OCI-LY1 (cell line): ENCODE measurements around the gene CAPN14.

ENCODE experiments used
- H2AFZ ChIP-seq: fragments of 200-600 bp; sonication (generic), shearing (Covaris generic); 2 replicates; pipeline ENCODE4 v1.6.0; 2014; ENCODE audit warnings: antibody characterized with exemption, mild to moderate bottlenecking, low read length
- H3F3A ChIP-seq: fragments of 200-600 bp; sonication (generic), shearing (Covaris generic); 2 replicates; pipeline ENCODE4 v1.6.0; 2014; ENCODE audit warnings: mild to moderate bottlenecking, antibody characterized with exemption, low read length, moderate library complexity; ENCODE audit not compliant: insufficient read depth
- H3K27ac ChIP-seq: fragments of 200-600 bp; sonication (generic); 2 replicates; pipeline ENCODE4 v1.5.1; 2014; ENCODE audit warnings: low read length, mixed run types, mild to moderate bottlenecking, low read depth; ENCODE audit not compliant: poor library complexity, severe bottlenecking
- H3K27me3 ChIP-seq: fragments of 200-600 bp; sonication (generic); 2 replicates; pipeline ENCODE4 v1.6.0; 2014; ENCODE audit warnings: antibody characterized with exemption, mild to moderate bottlenecking, low read length, moderate library complexity; ENCODE audit not compliant: insufficient read depth
- H3K36me3 ChIP-seq: fragments of 200-600 bp; sonication (generic); 2 replicates; pipeline ENCODE4 v1.6.1; 2014; ENCODE audit warnings: mild to moderate bottlenecking, antibody characterized with exemption, low read length, moderate library complexity, mixed read lengths; ENCODE audit not compliant: insufficient read depth
- H3K4me1 ChIP-seq: fragments of 200-600 bp; sonication (generic); 2 replicates; pipeline ENCODE4 v1.5.1; 2014; ENCODE audit warnings: mild to moderate bottlenecking, low read length, moderate library complexity; ENCODE audit not compliant: insufficient read depth, severe bottlenecking
- H3K4me2 ChIP-seq: fragments of 200-600 bp; sonication (generic), shearing (Covaris generic); 2 replicates; pipeline ENCODE4 v1.6.1; 2014; ENCODE audit warnings: low read length
- H3K4me3 ChIP-seq: fragments of 200-600 bp; sonication (generic); 2 replicates; pipeline ENCODE4 v1.5.1; 2014; ENCODE audit warnings: low read length, low read depth, mild to moderate bottlenecking, mixed read lengths; ENCODE audit not compliant: poor library complexity, severe bottlenecking
- H3K79me2 ChIP-seq: fragments of 200-600 bp; shearing (Covaris generic); 2 replicates; pipeline ENCODE4 v1.6.1; 2016; ENCODE audit warnings: mixed run types, low read length, mixed read lengths; ENCODE audit not compliant: insufficient read depth
- H3K9ac ChIP-seq: fragments of 200-600 bp; sonication (generic), shearing (Covaris generic); 2 replicates; pipeline ENCODE4 v1.6.1; 2014; ENCODE audit warnings: mild to moderate bottlenecking, low read length, mixed read lengths
- H3K9me2 ChIP-seq: fragments of 200-600 bp; sonication (generic), shearing (Covaris generic); 2 replicates; pipeline ENCODE4 v1.6.1; 2014; ENCODE audit warnings: low read depth, mild to moderate bottlenecking, low read length, mixed read lengths
- H3K9me3 ChIP-seq: fragments of 200-600 bp; shearing (Covaris generic); 2 replicates; pipeline ENCODE4 v1.6.1; 2014; ENCODE audit warnings: low read length, mixed read lengths
- H4K20me1 ChIP-seq: fragments of 200-600 bp; sonication (generic), shearing (Covaris generic); 2 replicates; pipeline ENCODE4 v1.6.0; 2016; ENCODE audit warnings: mild to moderate bottlenecking, low read length; ENCODE audit not compliant: insufficient read depth
- EZH2 ChIP-seq: fragments of 200-600 bp; sonication (generic), shearing (Covaris generic); IDR thresholded peaks from 2 replicates; pipeline ENCODE4 v1.8.0; 2017; ENCODE audit warnings: borderline replicate concordance, mixed run types, mild to moderate bottlenecking, antibody characterized with exemption, low read length, moderate library complexity, mixed read lengths
- TF ChIP-seq, protein P1 (sequence below): fragments of 200-600 bp; sonication (generic), shearing (Covaris generic); IDR thresholded peaks from 2 replicates; pipeline ENCODE4 v1.5.1; 2017; ENCODE audit warnings: mild to moderate bottlenecking, antibody characterized with exemption, low read length, moderate library complexity, mixed read lengths

The CAPN14 gene

DNA sequence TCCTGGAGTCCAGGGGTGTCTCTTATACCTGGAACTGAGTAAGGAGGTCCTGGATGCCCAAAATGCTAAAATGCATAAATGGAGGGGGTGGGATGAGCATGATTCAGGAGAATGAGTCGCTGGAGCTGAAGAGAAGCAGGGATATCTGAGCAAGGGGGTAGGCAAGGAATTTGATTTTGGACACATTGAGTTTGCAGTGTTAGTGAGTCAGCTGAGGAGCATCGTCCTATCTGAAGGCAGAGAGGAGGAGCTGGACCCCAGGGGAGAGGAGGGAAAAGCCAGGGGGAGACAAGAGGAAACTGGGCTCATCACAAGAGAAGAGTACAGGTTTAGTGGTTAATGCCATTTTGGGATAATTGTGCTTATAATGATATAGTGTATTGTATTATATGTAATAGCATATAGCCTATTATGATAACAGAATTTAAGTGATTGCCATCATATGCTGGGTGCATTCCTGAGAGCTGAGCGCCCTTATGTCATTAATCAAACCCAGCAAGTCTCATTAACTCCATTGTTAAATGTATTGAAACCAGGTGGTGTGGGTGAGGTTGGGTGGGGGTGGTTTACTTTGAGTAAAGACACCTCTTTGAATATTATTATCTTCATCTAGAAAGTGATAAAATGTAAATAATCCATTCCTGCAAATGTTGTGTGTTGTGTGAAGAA is 29.0 kb upstream of the CAPN14 start:
- Histone ChIP-seq H3K4me3 (no peak overlapping the region), H3K27me3 (no peaks in the 10 kb centered on the region; the same call in 1 of the 2 replicates), H3K4me1 (no peaks in the 10 kb centered on the region), H3K27ac (no peak overlapping the region), H3K79me2 (no peaks in the 10 kb centered on the region), H3F3A (no peaks in the 10 kb centered on the region), H3K4me2 (no peak overlapping the region), H3K9me2 (no peaks in the 10 kb centered on the region), H4K20me1 (no peaks in the 10 kb centered on the region), H2AFZ (no peak overlapping the region), H3K36me3 (no peaks in the 10 kb centered on the region), H3K9ac (no peak overlapping the region), H3K9me3 (no peaks in the 10 kb centered on the region)
- no peak for TF ChIP-seq EZH2
- TF ChIP-seq, protein P1, sequence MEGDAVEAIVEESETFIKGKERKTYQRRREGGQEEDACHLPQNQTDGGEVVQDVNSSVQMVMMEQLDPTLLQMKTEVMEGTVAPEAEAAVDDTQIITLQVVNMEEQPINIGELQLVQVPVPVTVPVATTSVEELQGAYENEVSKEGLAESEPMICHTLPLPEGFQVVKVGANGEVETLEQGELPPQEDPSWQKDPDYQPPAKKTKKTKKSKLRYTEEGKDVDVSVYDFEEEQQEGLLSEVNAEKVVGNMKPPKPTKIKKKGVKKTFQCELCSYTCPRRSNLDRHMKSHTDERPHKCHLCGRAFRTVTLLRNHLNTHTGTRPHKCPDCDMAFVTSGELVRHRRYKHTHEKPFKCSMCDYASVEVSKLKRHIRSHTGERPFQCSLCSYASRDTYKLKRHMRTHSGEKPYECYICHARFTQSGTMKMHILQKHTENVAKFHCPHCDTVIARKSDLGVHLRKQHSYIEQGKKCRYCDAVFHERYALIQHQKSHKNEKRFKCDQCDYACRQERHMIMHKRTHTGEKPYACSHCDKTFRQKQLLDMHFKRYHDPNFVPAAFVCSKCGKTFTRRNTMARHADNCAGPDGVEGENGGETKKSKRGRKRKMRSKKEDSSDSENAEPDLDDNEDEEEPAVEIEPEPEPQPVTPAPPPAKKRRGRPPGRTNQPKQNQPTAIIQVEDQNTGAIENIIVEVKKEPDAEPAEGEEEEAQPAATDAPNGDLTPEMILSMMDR: no peak

DNA sequence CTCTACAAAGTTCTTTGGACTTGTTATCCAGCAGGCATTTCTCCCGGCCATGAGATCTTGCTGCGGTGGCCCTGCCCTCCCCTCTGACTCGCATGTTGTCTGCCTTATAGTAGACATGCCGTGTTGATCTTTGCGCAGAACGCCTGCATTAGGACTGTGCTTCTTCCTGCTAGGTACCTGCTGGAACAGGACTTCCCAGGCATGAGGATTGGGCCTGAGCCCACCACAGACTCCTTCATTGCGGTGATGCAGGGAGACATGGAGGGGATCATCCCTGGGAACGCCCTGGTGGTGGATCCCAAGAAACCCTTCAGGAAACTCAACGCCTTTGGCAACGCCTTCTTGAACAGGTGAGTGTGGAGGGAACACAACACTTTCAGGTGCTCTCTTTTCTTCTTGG is 26.8 kb upstream of the CAPN14 start:
- Histone ChIP-seq H3K27me3 (no peaks in the 10 kb centered on the region; the same call in 1 of the 2 replicates), H3K9me2 (no peaks in the 10 kb centered on the region), H3F3A (no peaks in the 10 kb centered on the region), H3K9me3 (no peaks in the 10 kb centered on the region), H2AFZ (no peak overlapping the region), H3K9ac (no peak overlapping the region), H3K36me3 (no peaks in the 10 kb centered on the region), H4K20me1 (no peaks in the 10 kb centered on the region), H3K79me2 (no peaks in the 10 kb centered on the region), H3K4me3 (no peak overlapping the region), H3K4me1 (no peaks in the 10 kb centered on the region), H3K27ac (no peak overlapping the region), H3K4me2 (no peak overlapping the region)
- TF ChIP-seq, protein P1: no peak
- no peak for TF ChIP-seq EZH2

DNA sequence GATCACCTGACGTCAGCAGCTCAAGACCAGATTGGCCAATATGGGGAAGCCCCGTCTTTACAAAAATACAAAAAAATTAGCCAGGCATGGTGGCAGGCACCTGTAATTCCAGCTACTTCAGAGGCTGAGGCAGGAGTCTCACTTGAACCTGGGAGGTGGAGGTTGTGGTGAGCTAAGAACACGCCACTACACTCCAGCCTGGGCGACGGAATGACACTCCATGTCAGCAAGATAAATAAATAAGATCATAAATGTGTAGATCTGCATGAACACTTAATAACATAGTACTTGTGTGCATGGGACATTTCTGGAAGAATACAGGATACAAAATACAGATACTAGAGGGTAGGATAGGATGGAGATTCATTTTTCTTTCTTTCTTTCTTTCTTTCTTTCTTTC is 25.7 kb upstream of the CAPN14 start:
- no peaks in the 10 kb centered on the region for H3K36me3 ChIP-seq
- H2AFZ ChIP-seq: no peak overlapping the region
- no peak overlapping the region for H3K4me3 ChIP-seq
- H3F3A ChIP-seq: no peaks in the 10 kb centered on the region
- no peaks in the 10 kb centered on the region for H3K79me2 ChIP-seq
- no peak overlapping the region for H3K4me2 ChIP-seq
- no peak overlapping the region for H3K27ac ChIP-seq
- H4K20me1 ChIP-seq: no peaks in the 10 kb centered on the region
- H3K4me1 ChIP-seq: no peaks in the 10 kb centered on the region
- TF ChIP-seq EZH2: no peak
- TF ChIP-seq, protein P1: no peak
- no peaks in the 10 kb centered on the region for H3K9me3 ChIP-seq
- no peak overlapping the region for H3K9ac ChIP-seq
- H3K27me3 ChIP-seq: no peaks in the 10 kb centered on the region; the same call in 1 of the 2 replicates
- H3K9me2 ChIP-seq: no peaks in the 10 kb centered on the region
